Kidney tubule cell (primary cell): ENCODE results near the gene GALNT17.
"Not testable (repeated sequence)": the region's sequence is repeated elsewhere in the genome, so short reads cannot be mapped to it uniquely, and the experiment has no call there.

Experiments
- DNase-seq: peaks from one replicate; pipeline ENCODE4 v3.0.0-alpha.2; 2018; ENCODE audit warnings: low spot score

GALNT17 gene

GRCh38 chr7:71236230-71237105, 104.5 kb downstream of the GALNT17 start:
- no peak for DNase-seq

GRCh38 chr7:71237945-71238344, 106.0 kb downstream of the GALNT17 start:
- DNase-seq = no peak

GRCh38 chr7:71238581-71239295, 106.8 kb downstream of the GALNT17 start:
- no peak for DNase-seq

GRCh38 chr7:71239586-71240268, 107.8 kb downstream of the GALNT17 start:
- DNase-seq = no peak

GRCh38 chr7:71243736-71244410, 111.9 kb downstream of the GALNT17 start:
- DNase-seq = no peak

- DNase-seq = no peak
Observed at GRCh38 chr7:71245038-71245437, 113.1 kb downstream of the GALNT17 start.

GRCh38 chr7:71251706-71252105, 119.8 kb downstream of the GALNT17 start:
- DNase-seq = no peak

- DNase-seq = no peak
Observed at GRCh38 chr7:71254751-71255150, 122.8 kb downstream of the GALNT17 start.

- no peak for DNase-seq
Observed at GRCh38 chr7:71255537-71256178, 123.7 kb downstream of the GALNT17 start.

GRCh38 chr7:71261066-71261465, 129.1 kb downstream of the GALNT17 start:
- DNase-seq = no peak

- not testable (repeated sequence) for DNase-seq
Observed at GRCh38 chr7:71262834-71263233, 130.9 kb downstream of the GALNT17 start.

GRCh38 chr7:71264005-71264404, 132.1 kb downstream of the GALNT17 start:
- DNase-seq = no peak

- no peak for DNase-seq
Observed at GRCh38 chr7:71266912-71267311, 135.0 kb downstream of the GALNT17 start.

- no peak for DNase-seq
Observed at GRCh38 chr7:71267734-71268469, 136.0 kb downstream of the GALNT17 start.

- DNase-seq = no peak
Observed at GRCh38 chr7:71270558-71270957, 138.6 kb downstream of the GALNT17 start.

- DNase-seq = no peak
Observed at GRCh38 chr7:71271203-71271602, 139.3 kb downstream of the GALNT17 start.

- no peak for DNase-seq
Observed at GRCh38 chr7:71272509-71273490, 140.9 kb downstream of the GALNT17 start.

- DNase-seq = no peak
Observed at GRCh38 chr7:71278257-71278656, 146.3 kb downstream of the GALNT17 start.

- DNase-seq = no peak
Observed at GRCh38 chr7:71281261-71281660, 149.3 kb downstream of the GALNT17 start.

- no peak for DNase-seq
Observed at GRCh38 chr7:71283802-71284201, 151.9 kb downstream of the GALNT17 start.
